ENCODE data around the gene GPD2.

GRCh38 chr2:156435396-156435717 lies 822 bp upstream of the GPD2 start:
- TF ChIP-seq, protein P1, sequence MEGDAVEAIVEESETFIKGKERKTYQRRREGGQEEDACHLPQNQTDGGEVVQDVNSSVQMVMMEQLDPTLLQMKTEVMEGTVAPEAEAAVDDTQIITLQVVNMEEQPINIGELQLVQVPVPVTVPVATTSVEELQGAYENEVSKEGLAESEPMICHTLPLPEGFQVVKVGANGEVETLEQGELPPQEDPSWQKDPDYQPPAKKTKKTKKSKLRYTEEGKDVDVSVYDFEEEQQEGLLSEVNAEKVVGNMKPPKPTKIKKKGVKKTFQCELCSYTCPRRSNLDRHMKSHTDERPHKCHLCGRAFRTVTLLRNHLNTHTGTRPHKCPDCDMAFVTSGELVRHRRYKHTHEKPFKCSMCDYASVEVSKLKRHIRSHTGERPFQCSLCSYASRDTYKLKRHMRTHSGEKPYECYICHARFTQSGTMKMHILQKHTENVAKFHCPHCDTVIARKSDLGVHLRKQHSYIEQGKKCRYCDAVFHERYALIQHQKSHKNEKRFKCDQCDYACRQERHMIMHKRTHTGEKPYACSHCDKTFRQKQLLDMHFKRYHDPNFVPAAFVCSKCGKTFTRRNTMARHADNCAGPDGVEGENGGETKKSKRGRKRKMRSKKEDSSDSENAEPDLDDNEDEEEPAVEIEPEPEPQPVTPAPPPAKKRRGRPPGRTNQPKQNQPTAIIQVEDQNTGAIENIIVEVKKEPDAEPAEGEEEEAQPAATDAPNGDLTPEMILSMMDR (IDR thresholded peaks at IDR 0.05) = no peak
- TF ChIP-seq EP300 (IDR thresholded peaks at IDR 0.05) (no peak), POLR2A (IDR thresholded peaks at IDR 0.05) (no peak)
